GM13977 (cell line): ENCODE data around the gene ITGBL1.

Source experiments
- DNase-seq: peaks from one replicate; pipeline ENCODE4 v3.0.0; 2012; ENCODE audit warnings: low spot score
- CTCF ChIP-seq: IDR thresholded peaks from 2 replicates; pipeline ENCODE4 v1.5.1; 2012; ENCODE audit warnings: mild to moderate bottlenecking, control low read depth; ENCODE audit not compliant: insufficient read depth; ENCODE audit errors: extremely low read depth, missing control alignments
- in situ Hi-C: fragments of 300-500 bp; cut with MboI; formaldehyde crosslinking; loops from one replicate; pipeline ENCODE4 v1.12.0; 2022; ENCODE audit warnings: low sequenced_read_pairs, low pct_unique_long_range_greater_than_20kb, mixed read lengths, inconsistent platforms; ENCODE audit not compliant: unreplicated experiment

ITGBL1 gene

DNA sequence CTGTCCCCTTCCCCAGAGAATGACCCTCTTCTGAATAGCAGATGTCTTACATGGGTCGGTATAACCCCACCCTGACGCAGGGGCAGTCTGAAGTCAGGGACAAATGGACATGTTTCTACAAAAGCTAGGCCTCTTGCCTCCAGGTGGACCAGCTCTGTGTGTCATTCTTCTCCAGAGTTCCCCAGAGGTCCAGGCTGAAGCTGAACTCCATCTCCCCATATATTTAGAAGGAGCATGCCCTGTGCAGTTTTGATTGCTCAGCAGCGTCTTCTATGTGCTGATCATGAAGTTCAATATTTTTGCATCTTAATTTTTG is 27.4 kb upstream of the ITGBL1 start:
- no peak for DNase-seq
- in situ Hi-C loops: no loop called here
- no peak for TF ChIP-seq CTCF

- in situ Hi-C loops: no loop called here
- DNase-seq: no peak
- TF ChIP-seq CTCF: no peak
Measured at GRCh38 chr13:101425623-101426022, 26.9 kb upstream of the ITGBL1 start.

- DNase-seq: no peak
- TF ChIP-seq CTCF: no peak
- in situ Hi-C loops: no loop called here
Measured at GRCh38 chr13:101429733-101430132, 22.7 kb upstream of the ITGBL1 start.

- in situ Hi-C loops: no loop called here
- DNase-seq: no peak
- TF ChIP-seq CTCF: no peak
Measured at GRCh38 chr13:101433895-101434294, 18.6 kb upstream of the ITGBL1 start.

GRCh38 chr13:101434486-101434885 is 18.0 kb upstream of the ITGBL1 start:
- in situ Hi-C loops: no loop called here
- DNase-seq: no peak
- TF ChIP-seq CTCF: no peak

- no peak for DNase-seq
- no peak for TF ChIP-seq CTCF
- in situ Hi-C loops: no loop called here
Measured at GRCh38 chr13:101447852-101448251, 4.6 kb upstream of the ITGBL1 start.

DNA sequence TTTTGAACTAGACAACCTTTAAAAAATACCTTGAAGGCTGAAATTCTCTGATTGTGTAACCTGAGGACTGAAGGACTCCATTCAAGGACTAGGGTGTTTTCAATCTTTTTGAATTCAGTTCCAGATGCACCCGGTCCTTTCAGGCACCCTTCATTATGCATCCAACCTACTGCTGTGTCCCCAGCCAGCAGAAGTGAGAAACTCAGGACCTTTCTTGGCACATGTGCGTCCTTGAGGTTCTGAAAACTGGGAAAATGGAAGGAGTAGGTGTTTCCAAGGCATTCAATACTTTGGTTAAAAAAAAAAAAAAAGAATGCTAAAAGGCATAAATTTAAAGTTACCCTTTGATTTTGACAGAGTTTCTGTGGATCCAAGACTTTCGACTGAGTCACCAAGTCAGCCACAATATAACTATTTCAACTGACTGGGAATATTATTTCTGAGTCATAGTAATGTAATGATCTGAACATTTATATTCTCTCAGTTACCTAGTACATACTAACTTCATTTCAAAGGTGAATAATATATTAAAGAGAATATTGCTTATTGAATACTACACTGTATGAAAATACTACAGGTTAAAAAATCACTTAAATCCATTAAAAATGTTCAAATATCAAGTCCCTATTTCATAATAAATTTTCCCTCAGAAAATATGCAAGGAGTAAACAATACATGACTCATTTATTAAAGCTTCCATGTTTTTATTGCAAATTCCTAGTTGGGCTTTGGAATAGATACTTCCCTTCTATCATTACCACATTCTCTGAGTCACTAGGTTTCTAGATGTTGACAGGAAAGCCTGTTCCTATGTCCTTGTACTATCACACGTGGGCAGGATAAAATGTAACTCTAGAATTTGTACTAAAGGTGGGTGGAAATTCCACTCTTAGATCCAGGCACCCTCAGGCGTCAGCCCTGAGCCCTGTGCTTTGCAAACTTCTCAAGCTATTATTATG is 2.4 kb upstream of the ITGBL1 start:
- in situ Hi-C loops: no loop called here
- no peak for TF ChIP-seq CTCF
- no peak for DNase-seq
